GM18508 (cell line): ENCODE measurements around the gene IGFALS.

Source experiments
- ATAC-seq: cut with Tn5 transposase; IDR thresholded peaks from one replicate; pipeline ENCODE4 v1.9.1; 2021; ENCODE audit warnings: moderate number of reproducible peaks; ENCODE audit not compliant: insufficient read depth, unreplicated experiment

Gene IGFALS

GRCh38 chr16:1778200-1779179 is 15.0 kb downstream of the IGFALS start:
- no peak for ATAC-seq

GRCh38 chr16:1777375-1778199 is 15.9 kb downstream of the IGFALS start:
- no peak for ATAC-seq

- ATAC-seq, result no peak
These were observed 16.5 kb downstream of the IGFALS start for GRCh38 chr16:1776991-1777374.

GRCh38 chr16:1776672-1776955 is 16.9 kb downstream of the IGFALS start:
- no peak for ATAC-seq

- ATAC-seq, result no peak
These were observed 17.4 kb downstream of the IGFALS start for GRCh38 chr16:1775846-1776671.

GRCh38 chr16:1775006-1775845 is 18.3 kb downstream of the IGFALS start:
- no peak for ATAC-seq

- no peak for ATAC-seq
These were observed 19.1 kb downstream of the IGFALS start for GRCh38 chr16:1774448-1774780.

GRCh38 chr16:1773703-1774447 is 19.6 kb downstream of the IGFALS start:
- no peak for ATAC-seq

- ATAC-seq, result no peak
These were observed 20.4 kb downstream of the IGFALS start, which contains the start of gene MRPS34 for GRCh38 chr16:1772908-1773702. MRPS34 (minus strand) TSS chr16:1773134; CDS start chr16:1773119, 15 bp downstream.

GRCh38 chr16:1772362-1772907 is 21.1 kb downstream of the IGFALS start, which contains the start of gene EME2:
EME2 (plus strand) TSS chr16:1772810; CDS start chr16:1773228, 418 bp downstream.
- ATAC-seq, result no peak

GRCh38 chr16:1771864-1772361 is 21.6 kb downstream of the IGFALS start:
- no peak for ATAC-seq

GRCh38 chr16:1771188-1771863 is 22.2 kb downstream of the IGFALS start, which contains the start of gene NME3:
NME3 (minus strand) TSS chr16:1771543; CDS start chr16:1771534, 9 bp downstream.
- no peak for ATAC-seq

GRCh38 chr16:1770328-1771187 is 22.9 kb downstream of the IGFALS start:
- ATAC-seq, result no peak

- ATAC-seq, result no peak
These were observed 23.9 kb downstream of the IGFALS start for GRCh38 chr16:1769402-1770300.

GRCh38 chr16:1768767-1769401 is 24.6 kb downstream of the IGFALS start:
- ATAC-seq, result no peak
